Lower lobe of right lung (tissue), 2 donors: ENCODE measurements around the gene OTX1. TPM values are rescaled to one million over a fixed set of nuclear protein-coding genes. Genes with fewer than 3 reads are reported as not detected.

Source experiments
- ATAC-seq, 2 donors: fragments of 200-7000 bp; cut with Tn5 transposase; one replicate each; pipeline ENCODE4 v1.9.1; 2020 to 2022; ENCODE audit warnings: mild to moderate bottlenecking in 2 of 2, moderate library complexity in 2 of 2
- DNase-seq: peaks from one replicate; pipeline ENCODE4 v3.0.0-alpha.2; 2020
- H3K27ac ChIP-seq: fragments of 200-600 bp; one replicate; pipeline ENCODE4 v1.8.0; 2022
- H3K27me3 ChIP-seq: fragments of 200-600 bp; one replicate; pipeline ENCODE4 v1.8.0; 2022; ENCODE audit warnings: low read depth
- H3K36me3 ChIP-seq: fragments of 200-600 bp; one replicate; pipeline ENCODE4 v1.8.0; 2022; ENCODE audit warnings: mild to moderate bottlenecking
- H3K4me1 ChIP-seq: fragments of 200-600 bp; one replicate; pipeline ENCODE4 v1.8.0; 2022
- H3K4me3 ChIP-seq: fragments of 200-600 bp; one replicate; pipeline ENCODE4 v1.8.0; 2022; ENCODE audit warnings: mild to moderate bottlenecking
- H3K9me3 ChIP-seq: fragments of 200-600 bp; one replicate; pipeline ENCODE4 v1.8.0; 2022
- CTCF ChIP-seq: fragments of 200-600 bp; IDR thresholded peaks from one replicate; pipeline ENCODE4 v1.8.0; 2022; ENCODE audit warnings: antibody characterized with exemption, mild to moderate bottlenecking
- intact Hi-C: fragments of 100-400 bp; cut with DNase I; formaldehyde crosslinking; loops from one replicate; pipeline ENCODE4 v1.11.0; 2022
- total RNA-seq: library from RNA; stranded (reverse); fragmentation: NEBNext Ultra II Directional; extraction: Animal tissue kit (Norgen Biotek cat#: 25700); gene quantifications from one replicate; pipeline ENCODE4 v1.2.1, GENCODE V29; 2021
- donor health status: DM: no; HTN: yes; CAD: no; lungs with severe emphysema.

The OTX1 gene
- total RNA-seq, 1 donor from 2014 or later: 0.27 TPM

- no peak overlapping the region for H3K4me3 ChIP-seq
- TF ChIP-seq CTCF: no peak
- no peak overlapping the region for H3K27ac ChIP-seq
- no peaks in the 10 kb centered on the region for H3K27me3 ChIP-seq
- no peaks in the 10 kb centered on the region for H3K4me1 ChIP-seq
- intact Hi-C loops: no loop called here
- DNase-seq (no peak), ATAC-seq (no peak)
- no peaks in the 10 kb centered on the region for H3K9me3 ChIP-seq
- no peaks in the 10 kb centered on the region for H3K36me3 ChIP-seq
Observed at GRCh38 chr2:63078852-63079606, 28.4 kb downstream of the OTX1 start.

GRCh38 chr2:63081404-63081803 is 30.8 kb downstream of the OTX1 start:
- DNase-seq (no peak), ATAC-seq (no peak)
- Histone ChIP-seq H3K4me3 (no peak overlapping the region), H3K27ac (no peak overlapping the region), H3K9me3 (no peaks in the 10 kb centered on the region), H3K36me3 (no peaks in the 10 kb centered on the region), H3K27me3 (no peaks in the 10 kb centered on the region), H3K4me1 (no peaks in the 10 kb centered on the region)
- no peak for TF ChIP-seq CTCF
- intact Hi-C loops: no loop called here

GRCh38 chr2:63086687-63087086 is 36.1 kb downstream of the OTX1 start:
- Histone ChIP-seq H3K4me1 (no peaks in the 10 kb centered on the region), H3K36me3 (no peaks in the 10 kb centered on the region), H3K27me3 (no peaks in the 10 kb centered on the region), H3K9me3 (no peaks in the 10 kb centered on the region), H3K27ac (no peak overlapping the region), H3K4me3 (no peak overlapping the region)
- ATAC-seq (no peak), DNase-seq (no peak)
- no peak for TF ChIP-seq CTCF
- intact Hi-C loops: no loop called here

GRCh38 chr2:63092401-63092800 is 41.8 kb downstream of the OTX1 start:
- intact Hi-C loops: no loop called here
- H3K36me3 ChIP-seq: no peaks in the 10 kb centered on the region
- no peak for TF ChIP-seq CTCF

GRCh38 chr2:63092857-63093256 is 42.2 kb downstream of the OTX1 start:
- no peaks in the 10 kb centered on the region for H3K27me3 ChIP-seq
- no peak for DNase-seq
- no peaks in the 10 kb centered on the region for H3K4me1 ChIP-seq
- no peak for ATAC-seq
- intact Hi-C loops: no loop called here
- no peak overlapping the region for H3K4me3 ChIP-seq
- H3K9me3 ChIP-seq: no peaks in the 10 kb centered on the region
- TF ChIP-seq CTCF: no peak
- no peaks in the 10 kb centered on the region for H3K36me3 ChIP-seq
- no peak overlapping the region for H3K27ac ChIP-seq

More at GRCh38 chr2:63092401-63092800, 41.8 kb downstream of the OTX1 start:
- no peaks in the 10 kb centered on the region for H3K4me1 ChIP-seq
- H3K9me3 ChIP-seq: no peaks in the 10 kb centered on the region
- H3K4me3 ChIP-seq: no peak overlapping the region
- no peak overlapping the region for H3K27ac ChIP-seq
- H3K27me3 ChIP-seq: no peaks in the 10 kb centered on the region
- no peak for ATAC-seq
- DNase-seq: no peak
